ENCODE results near the gene PALLD. TPM values are rescaled to one million over a fixed set of nuclear protein-coding genes. Genes with fewer than 3 reads are reported as not detected.

PALLD gene
- total RNA-seq, 4 donors from 2014 or later, result 60.2 to 437 (median 118) TPM

- H3K27ac ChIP-seq, result no peak overlapping the region
- H3K4me1 ChIP-seq, result peaks cover 0 to 33% (median 11%) of the 10 kb centered on the region in 3 donors
- TF ChIP-seq POLR2A (IDR thresholded peaks at IDR 0.05) (no peak), CTCF (IDR thresholded peaks at IDR 0.05) (no peak)
- WGBS, 2 donors, result 94% methylated on average over 1 of the region's 1 CpG
- no peak overlapping the region for H3K4me3 ChIP-seq
- DNase-seq, result no peak
- no peaks in the 10 kb centered on the region for H3K36me3 ChIP-seq
- intact Hi-C loops (cut with DNase I), result loop anchor here (10.0 kb wide), 1 partner anchor 85 kb away; no protein-coding TSS in a partner anchor
- H3K9me3 ChIP-seq, result no peaks in the 10 kb centered on the region
- no peaks in the 10 kb centered on the region for H3K27me3 ChIP-seq
Observed at GRCh38 chr4:168719725-168720124, 222.9 kb downstream of the PALLD start.

GRCh38 chr4:168720396-168720900 is 223.6 kb downstream of the PALLD start:
- Histone ChIP-seq H3K27me3 (no peaks in the 10 kb centered on the region), H3K36me3 (no peaks in the 10 kb centered on the region), H3K27ac (no peak overlapping the region), H3K4me3 (no peak overlapping the region), H3K4me1 (peaks cover 0 to 33% (median 11%) of the 10 kb centered on the region in 3 donors), H3K9me3 (no peaks in the 10 kb centered on the region)
- TF ChIP-seq POLR2A (IDR thresholded peaks at IDR 0.05) (no peak), CTCF (IDR thresholded peaks at IDR 0.05) (no peak)
- no peak for DNase-seq
- intact Hi-C loops (cut with DNase I), result no loop called here
- WGBS, 2 donors, result 83% methylated on average over 4 of the region's 4 CpGs

- TF ChIP-seq CTCF (IDR thresholded peaks at IDR 0.05), result no peak
- no peak for TF ChIP-seq POLR2A (IDR thresholded peaks at IDR 0.05)
- intact Hi-C loops (cut with DNase I), result no loop called here
- Histone ChIP-seq H3K27me3 (no peaks in the 10 kb centered on the region), H3K27ac (peak overlapping the region in 1 of 4 donors; percentile 4), H3K9me3 (peaks cover 0 to 5% (median 0%) of the 10 kb centered on the region in 3 donors), H3K4me1 (peaks cover 0 to 18% (median 1%) of the 10 kb centered on the region in 3 donors), H3K4me3 (no peak overlapping the region), H3K36me3 (no peaks in the 10 kb centered on the region)
- no peak for DNase-seq
- 41 to 50% methylated on average over 2 of the region's 2 CpGs for WGBS, 2 donors
Observed at GRCh38 chr4:168722391-168722790, 225.5 kb downstream of the PALLD start.

GRCh38 chr4:168723020-168723419 is 226.2 kb downstream of the PALLD start:
- no peak overlapping the region for H3K27ac ChIP-seq
- no peak for DNase-seq
- H3K4me1 ChIP-seq, result peaks cover 0 to 13% (median 0%) of the 10 kb centered on the region in 3 donors
- peaks cover 0 to 6% (median 0%) of the 10 kb centered on the region in 3 donors for H3K9me3 ChIP-seq
- no peak overlapping the region for H3K4me3 ChIP-seq
- intact Hi-C loops (cut with DNase I), result no loop called here
- H3K36me3 ChIP-seq, result no peaks in the 10 kb centered on the region
- H3K27me3 ChIP-seq, result no peaks in the 10 kb centered on the region
- TF ChIP-seq POLR2A (IDR thresholded peaks at IDR 0.05) (no peak), CTCF (IDR thresholded peaks at IDR 0.05) (no peak)
- 50 to 61% methylated on average over 3 of the region's 3 CpGs for WGBS, 2 donors

- H3K27me3 ChIP-seq, result no peaks in the 10 kb centered on the region
- peaks cover 0 to 6% (median 0%) of the 10 kb centered on the region in 3 donors for H3K9me3 ChIP-seq
- H3K27ac ChIP-seq, result no peak overlapping the region
- no peak for TF ChIP-seq CTCF (IDR thresholded peaks at IDR 0.05)
- no peak for TF ChIP-seq POLR2A (IDR thresholded peaks at IDR 0.05)
- H3K4me1 ChIP-seq, result peaks cover 0 to 13% (median 0%) of the 10 kb centered on the region in 3 donors
- no peak overlapping the region for H3K4me3 ChIP-seq
- no peaks in the 10 kb centered on the region for H3K36me3 ChIP-seq
- 63 to 84% methylated on average over 4 of the region's 4 CpGs for WGBS, 2 donors
- intact Hi-C loops (cut with DNase I), result no loop called here
- no peak for DNase-seq
Observed at GRCh38 chr4:168723569-168723968, 226.7 kb downstream of the PALLD start.

Data from esophagus squamous epithelium (tissue), 5 donors.